GM21723 (cell line): ENCODE measurements around the gene SFT2D1.
A peak's percentile ranks its signal among the peaks of the same experiment; 100 is the strongest.

Experiments used
- ATAC-seq: cut with Tn5 transposase; IDR thresholded peaks from one replicate; pipeline ENCODE4 v1.9.1; 2021; ENCODE audit warnings: mild to moderate bottlenecking, moderate library complexity; ENCODE audit not compliant: unreplicated experiment

SFT2D1 gene

DNA sequence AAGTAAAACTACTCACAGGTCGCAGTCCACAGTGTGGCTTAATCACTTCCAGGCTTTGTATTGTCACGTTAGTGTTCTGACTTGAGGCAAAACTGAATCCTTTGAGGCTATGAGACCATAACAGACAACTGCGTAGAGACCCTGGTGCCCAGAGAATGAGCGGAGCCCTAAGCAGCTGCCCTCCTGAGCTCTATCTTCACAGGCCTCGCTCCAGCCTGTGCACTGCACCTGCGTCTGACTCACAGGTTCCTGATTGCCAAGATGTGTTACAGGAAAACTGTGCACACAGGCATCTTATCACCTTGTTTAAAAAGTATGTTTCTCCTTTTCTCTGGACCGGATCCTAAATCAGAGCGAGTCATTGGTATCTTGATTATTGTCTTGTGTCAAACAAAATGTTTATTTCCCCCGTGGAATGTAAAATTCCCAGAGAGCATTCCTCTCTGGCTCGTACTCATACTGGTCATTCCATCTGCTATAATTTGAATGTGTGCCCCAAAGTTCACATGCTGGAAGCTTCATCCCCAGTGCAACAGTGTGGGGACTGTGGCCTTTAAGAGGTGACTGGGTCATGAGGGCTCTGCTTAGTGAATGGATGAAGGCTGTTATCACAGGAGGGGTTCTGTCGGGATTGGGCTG, 59.8 kb downstream of the SFT2D1 start:
- no peak for ATAC-seq

DNA sequence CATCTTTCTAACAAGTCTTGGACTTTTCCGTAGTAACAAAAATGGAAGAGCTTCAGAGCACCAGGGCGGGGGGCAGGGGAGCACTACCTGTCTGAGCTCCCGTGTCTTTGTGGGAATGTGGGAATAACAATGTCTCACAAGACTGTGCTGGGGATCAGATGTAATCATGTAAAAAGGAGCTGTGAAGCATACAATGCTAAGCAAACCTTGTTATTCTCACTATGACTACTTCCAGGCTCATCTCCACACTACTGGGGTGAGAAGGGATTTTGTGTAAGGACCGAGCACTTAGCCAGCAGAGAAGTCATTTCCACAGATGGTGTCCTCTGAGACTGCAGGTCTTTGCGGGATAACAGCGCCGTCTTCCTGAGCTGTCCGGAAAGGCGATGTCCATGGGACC, 61.2 kb downstream of the SFT2D1 start:
- ATAC-seq, result no peak

DNA sequence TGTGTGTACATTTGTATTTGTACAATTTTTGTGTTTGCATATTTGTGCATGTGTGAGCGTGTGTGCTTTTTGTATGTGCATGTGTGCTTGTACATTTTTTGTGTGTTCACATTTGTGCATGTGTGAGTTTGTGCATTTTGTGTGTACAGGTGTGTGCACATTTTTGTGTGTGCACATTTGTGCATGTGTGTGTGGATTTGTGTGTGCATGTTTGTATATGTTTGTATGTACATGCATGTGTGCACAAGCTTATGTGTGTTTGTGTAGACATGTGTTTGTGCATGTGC, 63.0 kb downstream of the SFT2D1 start:
- ATAC-seq, result no peak

DNA sequence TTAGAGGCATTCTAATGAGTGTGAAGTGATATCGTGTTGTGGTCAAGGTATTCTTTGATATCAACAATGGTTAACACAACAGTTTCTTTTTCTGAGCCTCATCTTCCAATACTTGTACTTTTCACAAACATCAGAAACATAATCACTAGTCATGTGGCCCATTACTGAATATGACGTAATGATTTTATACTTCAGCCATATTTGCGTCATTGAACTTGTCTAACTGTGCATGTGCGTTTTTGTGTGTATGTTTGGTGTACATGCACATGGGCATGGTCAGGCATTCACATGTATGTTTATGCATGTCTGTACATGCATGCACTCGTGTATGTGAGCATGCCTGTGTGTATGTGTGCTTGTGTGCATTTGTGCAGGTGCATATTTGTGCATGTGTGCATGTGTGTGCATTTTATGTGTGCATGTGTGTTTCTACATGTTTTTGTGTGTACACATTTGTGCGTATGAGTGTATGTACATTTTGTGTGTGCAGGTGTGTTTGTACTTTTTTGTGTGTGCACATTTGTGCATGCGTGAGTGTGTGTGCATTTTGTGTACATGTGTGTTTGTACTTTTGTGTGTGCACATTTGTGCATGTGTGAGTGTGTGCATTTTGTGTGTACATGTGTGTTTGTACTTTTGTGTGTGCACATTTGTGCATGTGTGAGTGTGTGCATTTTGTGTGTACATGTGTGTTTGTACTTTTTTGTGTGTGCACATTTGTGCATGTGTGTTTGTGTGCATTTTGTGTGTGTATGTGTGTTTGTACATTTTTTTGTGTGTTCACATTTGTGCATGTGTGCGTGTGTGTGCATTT, 63.6 kb downstream of the SFT2D1 start:
- no peak for ATAC-seq

DNA sequence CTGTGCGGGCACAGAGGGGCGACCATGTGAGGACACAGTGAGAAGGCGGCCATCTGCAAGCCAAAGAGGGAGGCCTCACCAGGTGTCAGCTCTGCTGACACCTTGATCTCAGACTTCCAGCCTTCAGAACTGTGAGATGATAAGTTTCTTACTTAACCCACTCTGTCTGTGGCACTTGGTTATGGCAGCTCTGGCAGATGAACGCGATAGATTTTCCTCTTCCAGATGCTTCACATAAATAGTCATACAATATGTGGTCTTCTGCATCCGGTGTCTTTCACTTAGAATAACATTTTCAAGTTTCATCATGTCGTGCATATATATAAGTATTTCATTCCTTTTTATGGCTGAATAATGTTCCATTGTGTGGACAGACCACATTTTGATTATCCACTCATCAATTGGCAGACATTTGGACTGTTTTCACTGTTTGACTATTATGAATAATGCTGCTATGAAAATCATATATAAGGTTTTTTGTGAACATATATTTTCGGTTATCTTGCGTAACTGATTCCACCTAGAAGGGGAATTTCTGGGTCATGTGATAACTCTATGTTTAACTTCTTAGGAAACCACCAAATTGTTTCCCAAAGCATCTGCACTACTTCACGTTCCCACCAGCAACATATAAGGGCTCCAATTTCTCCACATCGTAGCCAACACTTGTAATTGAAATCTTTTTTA, 64.3 kb downstream of the SFT2D1 start:
- ATAC-seq, result no peak

DNA sequence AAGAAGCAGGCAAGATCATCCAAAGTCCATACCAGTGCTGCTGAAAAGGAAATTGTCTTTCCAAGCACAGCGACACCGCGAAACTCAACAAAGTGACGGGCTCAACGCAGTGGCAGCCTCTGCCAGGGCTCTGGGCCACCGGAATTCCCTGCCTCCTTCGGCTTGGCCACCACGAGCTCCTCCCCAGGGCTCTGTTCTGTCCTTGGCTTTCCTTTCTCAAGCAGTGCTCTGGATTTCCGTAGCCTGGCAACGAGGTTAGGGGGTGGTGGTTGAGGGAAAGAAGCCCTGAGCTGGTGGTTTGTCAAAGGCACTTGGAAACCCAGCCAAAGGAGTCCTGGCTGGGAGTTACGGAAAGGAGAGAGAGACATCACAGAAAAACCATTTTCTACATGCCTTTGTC, 65.3 kb downstream of the SFT2D1 start:
- no peak for ATAC-seq

DNA sequence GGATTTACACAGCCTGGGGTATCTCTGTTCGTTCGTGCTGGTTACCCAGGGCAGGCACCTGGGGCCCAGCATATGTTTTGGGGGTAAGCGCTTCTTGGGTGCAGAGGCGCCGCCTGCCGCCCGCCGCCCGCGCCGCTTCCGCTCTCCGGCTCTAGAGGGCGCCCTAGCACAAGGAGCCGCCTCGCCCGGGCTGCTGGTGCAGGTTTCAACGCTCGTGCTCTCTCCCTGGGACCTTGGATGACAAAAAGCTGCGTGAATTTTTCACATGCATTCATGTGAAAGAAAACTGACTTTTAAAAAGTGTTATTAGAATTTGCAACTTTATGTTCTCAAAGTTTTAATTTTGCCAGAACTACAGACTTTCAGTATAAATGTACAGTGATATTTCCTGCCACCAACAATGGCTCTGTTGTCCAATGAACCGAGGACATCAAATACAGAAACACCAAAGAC, 66.6 kb downstream of the SFT2D1 start:
- peak; percentile 85 for ATAC-seq

DNA sequence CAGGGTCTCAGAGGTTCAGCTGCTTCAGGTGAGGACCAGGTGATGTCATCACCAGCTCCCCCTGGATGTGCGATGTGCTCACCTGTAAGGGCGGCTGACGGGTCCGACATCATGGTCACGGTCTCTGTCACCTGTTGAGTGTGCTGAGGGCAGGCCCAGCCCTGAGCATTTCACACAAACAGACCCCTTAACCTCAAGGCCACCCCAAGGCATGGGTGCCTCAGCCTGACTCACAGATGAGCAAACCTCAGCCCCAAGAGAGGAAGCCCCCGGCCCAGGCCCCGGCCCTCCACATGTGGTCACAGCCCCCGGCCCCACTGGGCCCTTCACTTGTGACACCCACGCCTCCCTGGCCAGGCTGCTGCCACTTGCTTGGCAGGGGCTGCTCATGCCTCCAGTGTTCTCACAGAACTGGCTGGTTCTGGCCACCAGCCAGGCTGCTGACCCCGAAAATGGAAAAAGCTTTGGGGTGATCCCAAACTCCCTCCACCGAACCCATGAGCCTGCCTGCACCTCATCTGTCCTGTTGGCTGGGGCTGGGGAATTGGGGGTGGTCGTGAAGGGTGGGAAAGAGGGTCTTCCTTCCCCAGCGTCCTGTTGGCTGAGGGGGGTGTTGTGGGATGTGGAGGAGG, 67.5 kb downstream of the SFT2D1 start:
- ATAC-seq, result no peak

DNA sequence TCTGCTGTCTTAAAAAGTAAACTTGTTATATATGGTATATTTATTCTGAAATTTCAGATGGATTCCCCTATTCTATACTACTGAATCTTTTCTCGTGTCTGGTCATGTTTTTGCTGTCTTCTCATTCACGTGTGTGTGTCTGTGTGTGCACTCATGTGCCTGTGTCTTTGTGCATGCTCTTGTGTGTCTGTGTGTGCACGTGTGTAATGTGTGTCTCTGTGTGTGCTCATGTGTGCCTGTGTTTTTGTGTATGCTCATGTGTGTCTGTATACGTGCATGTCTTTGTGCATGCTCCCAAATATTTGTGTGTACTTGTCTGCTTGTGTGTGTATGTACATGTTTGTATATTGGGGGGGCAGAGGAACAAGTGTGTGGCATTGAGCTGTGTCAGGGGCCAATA, 68.2 kb downstream of the SFT2D1 start:
- ATAC-seq, result no peak

DNA sequence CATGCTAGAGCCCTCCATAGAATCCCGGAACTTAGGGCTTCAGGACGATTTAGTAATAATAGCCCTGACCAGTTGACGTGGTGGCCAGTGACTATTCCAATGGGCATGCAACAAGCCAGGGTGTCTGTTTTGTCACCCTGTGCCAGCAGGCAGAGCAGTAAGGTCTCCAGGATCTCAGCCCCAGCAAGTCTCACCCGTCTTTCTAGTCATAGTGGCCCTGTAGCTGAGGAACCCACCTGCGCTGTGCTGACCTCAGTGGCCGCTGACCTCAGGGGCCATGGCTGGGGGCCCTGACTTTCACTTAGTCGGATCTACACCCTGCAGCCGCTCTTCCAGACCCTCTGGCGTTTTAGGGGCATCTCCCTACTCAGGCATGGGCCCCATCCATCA, 71.0 kb downstream of the SFT2D1 start:
- no peak for ATAC-seq

DNA sequence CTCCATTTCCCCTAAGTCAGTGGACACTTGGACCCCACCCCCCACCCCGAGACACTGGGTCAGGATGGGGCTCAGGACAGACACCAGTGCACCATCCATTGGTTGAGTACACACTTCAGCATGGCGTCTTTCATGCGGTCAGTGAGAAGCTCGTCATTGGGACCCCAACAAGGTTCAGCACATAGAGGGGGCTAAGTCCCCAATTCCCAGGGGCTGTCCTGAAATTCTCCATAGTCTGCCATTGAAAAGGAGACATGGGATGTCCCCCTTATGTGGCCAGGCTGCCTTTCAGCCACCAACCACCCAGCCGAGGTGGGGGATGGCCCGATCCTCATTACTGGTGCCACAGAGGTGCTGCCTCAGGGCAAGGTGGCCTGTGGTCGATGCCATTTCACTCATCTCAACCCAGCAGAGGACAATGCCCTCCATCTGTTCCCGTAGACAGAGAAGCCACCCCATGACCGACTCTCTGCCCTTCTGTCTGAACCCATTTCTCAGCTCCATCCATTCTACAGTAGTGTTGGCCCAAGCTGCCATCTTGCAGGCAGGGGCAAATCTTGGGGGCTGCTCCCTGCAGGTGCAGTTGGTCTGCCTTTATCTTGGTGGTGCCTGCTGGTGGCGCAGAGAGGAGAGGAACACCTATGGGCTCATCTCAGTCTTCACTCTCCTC, 71.5 kb downstream of the SFT2D1 start:
- ATAC-seq, result no peak
